Measurements from ENCODE around the gene RRP1. TPM values are rescaled to one million over a fixed set of nuclear protein-coding genes. Genes with fewer than 3 reads are reported as not detected.

RRP1 gene
- total RNA-seq, 1 donor from 2014 or later, result 94.4 TPM

DNA sequence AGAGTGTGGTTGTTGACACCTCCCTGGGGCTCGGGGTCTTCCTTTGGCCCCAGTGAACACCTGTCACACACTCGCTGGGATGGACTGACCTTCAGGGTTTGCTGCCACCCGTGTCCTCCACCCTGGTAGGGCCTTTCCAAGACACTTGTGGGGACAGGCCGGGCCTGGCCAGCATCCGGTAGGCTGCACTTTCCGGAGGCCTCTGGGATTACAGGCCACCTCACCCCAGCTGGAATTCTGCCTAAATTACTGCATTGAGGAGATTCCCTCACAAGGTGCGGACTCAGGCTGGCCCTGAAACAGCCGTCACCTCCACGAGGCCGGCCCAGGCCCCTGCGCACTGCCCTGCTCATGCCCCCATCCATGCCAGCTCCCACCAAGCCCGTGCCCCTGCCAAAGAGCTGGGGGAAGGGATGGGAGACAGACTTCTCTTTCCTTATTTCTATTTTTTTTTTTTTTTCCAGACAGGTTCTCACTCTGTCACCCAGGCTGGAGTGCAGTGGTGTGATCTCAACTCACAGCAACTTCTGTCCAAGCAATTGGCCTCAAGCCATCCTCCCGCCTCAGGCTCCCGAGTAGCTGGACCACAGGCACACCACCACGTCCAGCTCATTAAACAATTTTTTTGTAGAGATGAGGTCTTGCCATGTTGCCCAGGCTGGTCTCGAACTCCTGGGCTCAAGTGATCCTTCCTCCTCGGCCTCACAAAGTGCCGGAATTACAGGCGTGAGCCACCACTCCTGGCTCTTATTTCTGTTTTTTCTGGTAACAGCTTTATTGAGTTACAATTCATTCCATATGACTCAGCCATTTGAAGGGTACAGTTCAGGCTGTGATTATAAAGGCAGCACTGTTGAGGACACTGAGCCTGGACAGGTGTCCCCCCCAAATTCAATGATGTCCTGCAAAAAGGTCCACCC lies 24.5 kb upstream of the RRP1 start:
- Mint-ChIP-seq H3K4me1 (no peaks in the 10 kb centered on the region), H3K4me3 (no peak overlapping the region), H3K36me3 (ENCODE audit: low read depth) (peaks cover 8% of the 10 kb centered on the region), H3K27me3 (no peaks in the 10 kb centered on the region), H3K27ac (no peak overlapping the region), H3K9me3 (no peaks in the 10 kb centered on the region)
- intact Hi-C loops (cut with micrococcal nuclease), result no loop called here
- DNase-seq, result no peak

DNA sequence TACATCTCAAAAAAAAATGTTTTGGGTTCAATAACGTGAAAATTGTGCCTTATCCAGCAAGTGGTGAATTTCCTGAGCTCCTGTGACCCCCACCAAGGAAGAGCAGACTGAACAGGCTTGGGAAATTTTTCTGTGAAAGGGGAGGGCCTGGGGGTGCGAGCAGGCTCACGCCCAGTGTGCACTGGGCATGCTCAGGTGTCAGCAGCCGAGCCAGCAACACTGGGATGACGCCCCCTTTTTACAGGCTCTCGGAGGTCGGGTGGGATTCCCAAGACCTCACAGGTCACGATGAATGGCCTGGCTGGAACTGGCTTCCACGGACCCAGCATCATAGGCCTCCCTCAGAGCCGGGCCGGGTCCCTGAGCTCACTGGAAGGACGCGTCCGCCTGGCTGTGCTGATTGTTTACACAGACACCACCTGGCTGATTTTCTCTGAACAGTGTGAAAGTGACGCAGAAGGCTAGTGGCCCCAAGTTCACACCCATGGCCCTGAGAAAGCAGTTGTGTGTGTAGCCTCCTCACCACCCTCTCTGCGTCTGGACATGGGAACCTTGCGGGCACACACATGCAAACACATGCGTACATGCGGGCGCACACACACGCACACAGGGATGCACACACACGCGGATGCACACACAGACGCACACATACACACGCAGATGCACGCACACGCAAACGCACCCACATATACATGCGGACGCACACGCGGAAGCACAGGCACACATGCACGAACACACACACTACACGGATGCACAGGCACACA lies 22.5 kb upstream of the RRP1 start:
- Mint-ChIP-seq H3K36me3 (ENCODE audit: low read depth) (peaks cover 12% of the 10 kb centered on the region), H3K27ac (no peak overlapping the region), H3K27me3 (no peaks in the 10 kb centered on the region), H3K9me3 (no peaks in the 10 kb centered on the region), H3K4me1 (peaks cover 7% of the 10 kb centered on the region), H3K4me3 (no peak overlapping the region)
- no peak for DNase-seq
- intact Hi-C loops (cut with micrococcal nuclease), result no loop called here

DNA sequence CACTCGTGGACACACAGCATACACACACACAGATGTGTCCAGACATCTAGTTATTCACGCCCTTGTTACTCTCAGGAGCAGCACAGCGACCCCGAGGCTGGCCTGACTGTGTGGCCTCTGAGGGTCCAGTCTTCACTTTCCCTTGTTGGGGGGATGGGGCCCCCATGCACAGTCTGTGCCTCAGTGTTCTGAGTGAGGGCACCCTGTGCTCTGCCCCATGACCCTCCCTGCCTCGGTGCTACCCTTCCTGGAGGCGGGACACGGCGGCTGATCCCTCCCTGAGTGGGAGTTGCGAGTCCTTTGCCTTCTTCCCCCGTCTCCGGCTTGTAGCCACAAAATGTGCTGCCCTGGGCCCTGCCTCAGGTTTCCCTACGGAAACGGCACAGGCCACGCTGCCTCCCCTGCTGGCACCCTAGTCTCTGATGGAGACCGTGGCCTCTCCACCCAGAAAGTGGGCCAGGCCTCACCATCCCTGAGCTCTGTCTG lies 21.8 kb upstream of the RRP1 start:
- Mint-ChIP-seq H3K27ac (no peak overlapping the region), H3K27me3 (no peaks in the 10 kb centered on the region), H3K9me3 (no peaks in the 10 kb centered on the region), H3K4me1 (peaks cover 8% of the 10 kb centered on the region), H3K36me3 (ENCODE audit: low read depth) (peaks cover 13% of the 10 kb centered on the region), H3K4me3 (no peak overlapping the region)
- intact Hi-C loops (cut with micrococcal nuclease), result no loop called here
- DNase-seq, result no peak

DNA sequence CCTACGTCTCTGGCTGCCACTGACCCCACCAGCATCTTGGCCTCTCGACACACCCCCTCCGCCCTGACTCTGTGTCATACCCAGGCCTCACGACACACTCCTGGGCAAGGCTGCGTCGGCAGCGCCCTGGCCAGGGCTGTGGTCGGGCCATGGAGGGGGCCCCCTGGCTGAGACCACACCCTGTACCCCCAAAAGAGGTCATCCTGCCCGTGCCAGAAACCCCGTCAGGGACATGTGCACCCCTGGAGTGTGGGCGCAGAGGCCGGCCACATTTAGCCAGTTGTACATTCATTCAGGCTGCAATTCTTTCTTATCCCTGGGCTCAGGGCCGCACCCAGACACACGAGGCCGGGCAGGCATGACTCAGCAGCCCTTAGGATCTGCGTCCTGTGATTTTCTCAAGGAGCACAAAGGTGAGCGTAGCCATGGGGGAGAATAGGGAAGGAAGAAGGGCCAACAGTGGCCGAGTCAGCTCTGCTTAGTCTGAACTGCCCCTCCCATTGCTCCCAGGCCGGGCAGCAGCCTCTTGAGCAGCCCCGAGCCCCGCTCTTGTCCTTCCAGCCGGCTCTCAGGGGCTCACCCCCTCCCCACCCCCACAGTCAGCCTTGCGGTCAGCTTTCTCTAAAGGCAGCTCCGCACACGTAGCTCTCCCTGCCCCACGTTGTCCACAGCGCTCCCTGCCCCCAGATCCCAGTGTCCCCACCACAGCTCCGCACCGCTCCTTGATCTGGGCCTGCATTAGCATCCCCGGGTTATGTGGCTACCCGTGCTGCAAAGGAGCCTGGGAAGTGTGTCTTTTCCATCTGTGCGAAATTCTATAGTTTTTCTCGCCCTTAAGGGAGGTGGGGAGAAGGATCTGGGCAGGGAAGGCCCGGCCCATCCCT lies 21.2 kb upstream of the RRP1 start:
- no peaks in the 10 kb centered on the region for H3K27me3 Mint-ChIP-seq
- no peak overlapping the region for H3K27ac Mint-ChIP-seq
- no peak overlapping the region for H3K4me3 Mint-ChIP-seq
- H3K4me1 Mint-ChIP-seq, result peaks cover 11% of the 10 kb centered on the region
- no peak for DNase-seq
- peaks cover 17% of the 10 kb centered on the region for H3K36me3 Mint-ChIP-seq (ENCODE audit: low read depth)
- intact Hi-C loops (cut with micrococcal nuclease), result no loop called here
- no peaks in the 10 kb centered on the region for H3K9me3 Mint-ChIP-seq

DNA sequence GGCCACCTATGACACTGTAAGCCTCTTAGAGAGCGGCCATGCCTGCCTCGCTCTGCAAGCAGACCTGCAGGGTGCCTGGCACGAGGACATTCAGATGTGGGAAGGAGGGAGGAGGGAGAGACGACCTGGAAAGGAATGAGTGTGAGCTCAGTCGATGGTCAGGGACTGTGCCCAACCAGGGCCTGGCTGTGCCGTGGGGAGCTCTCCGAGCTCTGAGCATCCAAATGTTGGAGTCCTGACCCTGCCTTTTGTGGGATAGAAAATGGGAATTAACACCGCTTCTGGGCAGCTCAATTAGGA lies 20.6 kb upstream of the RRP1 start:
- peaks cover 21% of the 10 kb centered on the region for H3K36me3 Mint-ChIP-seq (ENCODE audit: low read depth)
- intact Hi-C loops (cut with micrococcal nuclease), result no loop called here
- no peak for DNase-seq
- no peak overlapping the region for H3K4me3 Mint-ChIP-seq
- no peaks in the 10 kb centered on the region for H3K9me3 Mint-ChIP-seq
- peaks cover 15% of the 10 kb centered on the region for H3K4me1 Mint-ChIP-seq
- no peak overlapping the region for H3K27ac Mint-ChIP-seq
- no peaks in the 10 kb centered on the region for H3K27me3 Mint-ChIP-seq

DNA sequence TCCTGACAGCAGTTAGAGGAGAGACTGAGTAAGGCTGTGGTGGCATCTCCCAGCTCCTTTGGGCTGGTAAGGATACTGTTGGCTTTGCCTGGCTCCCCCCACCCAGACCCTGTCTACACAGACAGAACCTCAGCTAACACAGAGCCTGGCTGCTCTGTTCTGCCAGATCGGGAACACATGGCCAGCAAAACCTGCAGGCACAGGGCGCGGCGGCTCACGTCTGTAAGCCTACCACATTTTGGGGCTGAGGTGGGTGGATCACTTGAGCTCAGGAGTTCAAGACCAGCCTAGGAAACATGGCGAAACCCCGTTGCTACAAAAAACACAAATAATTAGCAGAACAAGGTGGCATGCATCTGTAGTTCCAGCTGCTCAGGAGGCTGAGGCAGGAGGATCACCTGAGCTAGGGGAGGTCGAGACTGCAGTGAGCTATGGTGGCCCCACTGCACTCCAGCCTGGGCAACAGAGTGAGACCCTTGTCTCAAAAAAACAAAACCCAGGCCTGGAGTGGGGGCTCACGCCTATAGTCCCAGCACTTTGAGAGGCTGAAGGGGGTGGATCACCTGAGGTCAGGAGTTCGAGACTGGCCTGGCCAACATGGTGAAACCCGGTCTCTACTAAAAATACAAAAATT lies 19.9 kb upstream of the RRP1 start:
- H3K4me3 Mint-ChIP-seq, result no peak overlapping the region
- no peaks in the 10 kb centered on the region for H3K27me3 Mint-ChIP-seq
- intact Hi-C loops (cut with micrococcal nuclease), result no loop called here
- no peak for DNase-seq
- no peak overlapping the region for H3K27ac Mint-ChIP-seq
- peaks cover 22% of the 10 kb centered on the region for H3K4me1 Mint-ChIP-seq
- H3K36me3 Mint-ChIP-seq (ENCODE audit: low read depth), result peaks cover 26% of the 10 kb centered on the region
- H3K9me3 Mint-ChIP-seq, result no peaks in the 10 kb centered on the region

DNA sequence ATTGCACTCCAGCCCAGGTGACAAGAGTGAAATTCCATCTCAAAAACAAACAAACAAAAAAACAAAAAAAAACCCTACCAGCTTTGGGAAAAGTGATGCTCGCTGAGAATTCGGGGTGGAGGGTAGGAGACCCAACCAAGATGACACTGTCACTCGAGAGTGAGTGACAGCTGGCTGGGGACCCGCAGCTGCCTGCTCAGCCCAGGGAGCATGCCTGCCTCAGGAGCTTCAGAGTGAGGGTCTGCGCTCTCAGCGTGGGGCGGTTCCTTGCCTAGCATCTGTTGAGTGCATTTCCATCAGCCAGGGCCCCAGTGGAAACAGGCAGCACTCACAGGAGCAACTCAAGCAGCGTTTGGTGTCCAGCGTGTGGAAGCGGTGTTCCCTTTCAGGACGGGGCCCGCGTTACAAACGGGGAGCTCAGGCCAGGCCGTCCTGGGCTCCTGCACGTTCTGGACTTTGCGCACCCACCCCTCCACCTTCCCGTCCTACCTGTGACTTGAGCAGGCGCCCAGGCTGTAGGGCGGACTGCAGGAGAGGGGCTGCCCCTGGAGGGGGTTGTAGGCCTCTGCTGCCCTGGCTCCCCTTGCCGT lies 19.2 kb upstream of the RRP1 start:
- no peak overlapping the region for H3K27ac Mint-ChIP-seq
- intact Hi-C loops (cut with micrococcal nuclease), result no loop called here
- no peak overlapping the region for H3K4me3 Mint-ChIP-seq
- no peaks in the 10 kb centered on the region for H3K27me3 Mint-ChIP-seq
- H3K9me3 Mint-ChIP-seq, result no peaks in the 10 kb centered on the region
- H3K36me3 Mint-ChIP-seq (ENCODE audit: low read depth), result peaks cover 29% of the 10 kb centered on the region
- no peak for DNase-seq
- peaks cover 26% of the 10 kb centered on the region for H3K4me1 Mint-ChIP-seq

DNA sequence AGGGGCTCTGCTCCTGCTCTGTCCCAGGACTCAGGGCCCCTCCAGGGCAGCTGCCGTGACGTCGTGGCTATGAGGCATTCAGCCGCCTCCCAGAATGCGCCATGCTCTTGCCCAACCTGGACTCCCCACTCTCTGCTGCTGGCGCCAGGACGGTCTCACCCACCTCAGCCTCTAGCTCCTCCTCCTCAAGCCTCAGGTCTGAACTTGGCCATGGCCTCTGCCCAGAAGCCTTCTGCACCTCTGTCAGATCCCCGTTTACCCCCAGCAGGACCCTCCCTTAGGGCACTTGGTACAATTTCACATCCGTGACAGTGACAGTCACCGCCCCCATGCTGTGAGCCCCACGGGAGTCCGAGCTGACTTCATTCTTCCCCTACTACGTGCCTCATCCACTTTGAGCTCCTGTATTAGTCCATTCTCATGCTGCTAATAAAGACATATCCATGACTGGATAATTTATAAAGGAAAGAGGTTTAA lies 18.1 kb upstream of the RRP1 start:
- peak overlapping the region; percentile 13 for H3K27ac Mint-ChIP-seq
- no peak for DNase-seq
- H3K36me3 Mint-ChIP-seq (ENCODE audit: low read depth), result peaks cover 35% of the 10 kb centered on the region
- no peaks in the 10 kb centered on the region for H3K27me3 Mint-ChIP-seq
- H3K4me3 Mint-ChIP-seq, result no peak overlapping the region
- no peaks in the 10 kb centered on the region for H3K9me3 Mint-ChIP-seq
- intact Hi-C loops (cut with micrococcal nuclease), result no loop called here
- H3K4me1 Mint-ChIP-seq, result peaks cover 30% of the 10 kb centered on the region

DNA sequence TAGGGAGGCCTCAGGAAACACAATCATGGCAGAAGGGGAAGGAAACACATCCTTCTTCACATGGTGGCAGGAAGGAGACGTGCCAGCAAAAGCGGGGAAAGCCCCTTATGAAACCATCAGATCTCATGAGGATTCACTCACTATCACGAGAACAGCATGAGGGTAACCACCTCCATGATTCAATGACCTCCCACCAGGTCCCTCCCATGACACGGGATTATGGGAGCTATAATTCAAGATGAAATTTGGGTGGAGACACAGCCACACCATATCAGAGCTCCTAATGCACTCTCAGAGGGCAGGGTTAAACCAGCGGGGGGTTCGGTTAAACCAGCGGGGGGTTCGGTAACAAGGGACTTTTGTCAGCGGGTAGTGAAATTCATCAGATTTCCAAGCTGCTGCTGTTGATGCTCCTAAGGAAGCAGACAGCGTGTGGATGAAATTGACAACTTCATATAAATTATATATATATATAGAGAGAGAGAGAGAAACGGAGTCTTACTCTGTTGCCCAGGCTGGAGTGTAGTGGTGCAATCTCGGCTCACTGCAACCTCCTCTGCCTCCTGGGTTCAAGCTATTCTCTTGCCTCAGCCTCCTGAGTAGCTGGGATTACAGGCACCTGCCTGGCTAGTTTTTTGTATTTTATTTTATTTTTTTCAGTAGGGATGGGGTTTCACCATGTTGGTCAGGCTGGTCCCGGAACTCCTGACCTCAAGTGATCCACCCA lies 17.5 kb upstream of the RRP1 start:
- Mint-ChIP-seq H3K27ac (no peak overlapping the region), H3K27me3 (no peaks in the 10 kb centered on the region), H3K4me3 (no peak overlapping the region), H3K9me3 (no peaks in the 10 kb centered on the region), H3K36me3 (ENCODE audit: low read depth) (peaks cover 35% of the 10 kb centered on the region), H3K4me1 (peaks cover 30% of the 10 kb centered on the region)
- DNase-seq, result no peak
- intact Hi-C loops (cut with micrococcal nuclease), result no loop called here

DNA sequence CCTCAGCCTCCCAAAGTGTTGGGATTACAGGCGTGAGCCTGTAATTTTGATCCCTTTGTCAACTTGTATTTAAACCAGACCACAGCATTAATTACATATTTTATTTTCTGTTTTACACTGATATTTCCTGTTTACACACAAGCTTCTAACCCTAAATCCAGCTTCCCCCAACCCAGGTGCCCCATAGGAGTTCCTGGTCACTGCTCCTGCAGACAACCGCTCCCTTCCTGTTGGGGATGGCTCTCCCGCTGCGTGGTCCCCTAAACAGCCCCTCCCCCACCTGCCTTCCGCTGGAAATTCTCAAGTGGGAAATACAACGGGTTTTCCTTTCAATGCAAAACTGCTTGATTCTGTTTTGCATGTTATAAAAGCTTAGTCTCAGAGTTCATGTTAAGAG lies 17.0 kb upstream of the RRP1 start:
- Mint-ChIP-seq H3K27ac (no peak overlapping the region), H3K27me3 (no peaks in the 10 kb centered on the region), H3K4me3 (no peak overlapping the region), H3K36me3 (ENCODE audit: low read depth) (peaks cover 35% of the 10 kb centered on the region), H3K4me1 (peaks cover 31% of the 10 kb centered on the region), H3K9me3 (no peaks in the 10 kb centered on the region)
- DNase-seq, result no peak
- intact Hi-C loops (cut with micrococcal nuclease), result no loop called here

DNA sequence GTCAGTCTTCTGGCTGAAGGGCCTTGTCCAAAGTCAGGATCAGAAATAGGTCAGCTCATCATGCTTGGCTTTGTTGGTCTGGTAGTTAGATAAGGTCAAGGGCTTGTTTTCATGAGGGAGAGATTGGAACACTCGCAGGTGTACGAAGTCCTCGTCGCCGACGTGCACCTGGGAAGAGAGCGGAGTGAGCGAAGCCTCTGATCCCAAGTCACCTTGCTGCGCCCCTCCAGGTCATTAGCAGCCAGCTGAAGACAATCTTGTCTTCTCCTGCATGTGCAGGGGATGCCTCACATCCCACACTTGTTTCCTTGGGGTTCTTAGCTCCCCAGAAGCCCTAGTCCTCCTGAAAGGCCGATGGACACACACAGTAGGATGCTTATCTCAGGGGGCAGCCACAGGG lies 15.2 kb upstream of the RRP1 start:
- peaks cover 35% of the 10 kb centered on the region for H3K36me3 Mint-ChIP-seq (ENCODE audit: low read depth)
- peak overlapping the region; percentile 97 for H3K4me3 Mint-ChIP-seq
- peaks cover 45% of the 10 kb centered on the region for H3K4me1 Mint-ChIP-seq
- intact Hi-C loops (cut with micrococcal nuclease), result no loop called here
- H3K27me3 Mint-ChIP-seq, result no peaks in the 10 kb centered on the region
- no peak overlapping the region for H3K27ac Mint-ChIP-seq
- DNase-seq, result no peak
- H3K9me3 Mint-ChIP-seq, result no peaks in the 10 kb centered on the region

DNA sequence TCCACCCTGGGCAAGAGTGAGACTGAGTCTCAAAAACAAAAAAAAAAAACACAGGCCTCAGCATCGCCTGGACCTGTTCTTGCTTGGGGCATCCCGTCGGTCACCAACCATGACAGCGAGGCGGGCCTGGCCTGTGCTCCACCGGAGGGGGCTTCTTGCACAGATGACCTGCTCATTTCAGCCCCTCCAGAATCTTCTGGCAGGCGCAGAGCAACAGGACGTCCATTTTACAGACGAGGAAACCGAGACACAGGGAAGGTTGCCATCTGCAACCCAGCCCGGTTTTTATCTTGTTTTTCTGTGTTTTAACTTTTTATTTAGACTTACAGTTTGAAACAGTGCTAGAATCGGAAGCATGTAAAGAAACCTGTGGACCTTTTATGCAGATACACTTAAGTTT lies 14.2 kb upstream of the RRP1 start:
- DNase-seq, result no peak
- Mint-ChIP-seq H3K4me1 (peaks cover 51% of the 10 kb centered on the region), H3K36me3 (ENCODE audit: low read depth) (peaks cover 35% of the 10 kb centered on the region), H3K4me3 (peak overlapping the region; percentile 97), H3K9me3 (no peaks in the 10 kb centered on the region), H3K27me3 (no peaks in the 10 kb centered on the region), H3K27ac (peak overlapping the region; percentile 79)
- intact Hi-C loops (cut with micrococcal nuclease), result loop anchor here (5.0 kb wide), 1 partner anchor 48 kb away; no protein-coding TSS in a partner anchor

All from activated CD4-positive, alpha-beta T cell treated with anti-CD3 and anti-CD28 coated beads, Interleukin-2, amount 10 ng/mL, durations not matched to agents 24 days and 14 days (primary cell).